IMR-90 (cell line): ENCODE data around the gene SCARF1. TPM values are rescaled to one million over a fixed set of nuclear protein-coding genes. Genes with fewer than 3 reads are reported as not detected.

Experiments
- ATAC-seq: fragments of 200-7000 bp; cut with Tn5 transposase; 2 replicates; pipeline ENCODE4 v1.9.1; 2020; ENCODE audit warnings: low read depth, mild to moderate bottlenecking, moderate library complexity
- BruUV-seq: library from RNA; stranded (reverse); fragments of 400-500 nt; replicated peaks from 2 replicates; lab custom pipeline; 2021; lab: Mats Ljungman, UMichigan
- CTCF ChIA-PET: fragments of 300-600 bp; formaldehyde crosslinking; extraction: SDS; loops from one replicate; lab custom pipeline; 2021; ENCODE audit warnings: antibody characterized with exemption; lab: Yijun Ruan, JAX
- POLR2A ChIA-PET: fragments of 300-600 bp; sonication (Branson Sonifier 250); formaldehyde crosslinking; loops from one replicate; lab custom pipeline; 2022; ENCODE audit warnings: antibody characterized with exemption; ENCODE audit not compliant: unreplicated experiment; lab: Charles Lee
- DNase-seq: peaks from one replicate; pipeline ENCODE4 v3.0.0; 2013
- H2AFZ ChIP-seq: replicated peaks from 2 replicates; pipeline ENCODE3; 2013; ENCODE audit warnings: low read length, mild to moderate bottlenecking; ENCODE audit not compliant: poor library complexity
- H2AK5ac ChIP-seq: 2 replicates; pipeline ENCODE4 v1.6.1; 2013; ENCODE audit warnings: low read depth, low read length, inconsistent platforms
- H2AK9ac ChIP-seq: replicated peaks from 2 replicates; pipeline ENCODE3; 2013; ENCODE audit warnings: mild to moderate bottlenecking, low read depth, low read length, moderate library complexity; ENCODE audit not compliant: poor library complexity
- H2BK120ac ChIP-seq: 2 replicates; pipeline ENCODE4 v1.6.1; 2013; ENCODE audit warnings: low read depth, low read length, inconsistent platforms
- H2BK15ac ChIP-seq: 3 replicates; pipeline ENCODE4 v1.6.1; 2013; ENCODE audit warnings: low read depth, low read length, inconsistent platforms
- H2BK20ac ChIP-seq: 2 replicates; pipeline ENCODE4 v1.6.1; 2013; ENCODE audit warnings: low read depth, mild to moderate bottlenecking, inconsistent platforms, low read length, moderate library complexity
- H2BK5ac ChIP-seq: 2 replicates; pipeline ENCODE4 v1.6.1; 2013; ENCODE audit warnings: mild to moderate bottlenecking, low read depth, low read length, inconsistent platforms; ENCODE audit not compliant: poor library complexity, severe bottlenecking
- H3K14ac ChIP-seq: replicated peaks from 2 replicates; pipeline ENCODE4 v1.6.1; 2013; ENCODE audit warnings: low read depth, low read length, inconsistent platforms
- H3K18ac ChIP-seq: 2 replicates; pipeline ENCODE4 v1.6.1; 2013; ENCODE audit warnings: low read depth, low read length, control low read depth
- H3K23ac ChIP-seq: 2 replicates; pipeline ENCODE4 v1.6.1; 2013; ENCODE audit warnings: low read depth, low read length, inconsistent platforms
- H3K27ac ChIP-seq: 2 replicates; pipeline ENCODE4 v1.5.1; 2013; ENCODE audit warnings: mild to moderate bottlenecking, control low read depth, low read length; ENCODE audit not compliant: insufficient read depth
- H3K27me3 ChIP-seq: 2 replicates; pipeline ENCODE4 v1.6.1; 2013; ENCODE audit warnings: low read length; ENCODE audit not compliant: control insufficient read depth, insufficient read depth
- H3K36me3 ChIP-seq: 2 replicates; pipeline ENCODE4 v1.6.1; 2013; ENCODE audit warnings: low read length, mixed read lengths; ENCODE audit not compliant: control insufficient read depth, insufficient read depth
- H3K4ac ChIP-seq: 2 replicates; pipeline ENCODE4 v1.6.1; 2013; ENCODE audit warnings: low read depth, low read length, inconsistent platforms
- H3K4me1 ChIP-seq: 2 replicates; pipeline ENCODE4 v1.6.1; 2013; ENCODE audit warnings: low read length, mixed read lengths; ENCODE audit not compliant: control insufficient read depth, insufficient read depth
- H3K4me2 ChIP-seq: 2 replicates; pipeline ENCODE4 v1.6.1; 2013; ENCODE audit warnings: low read depth, mild to moderate bottlenecking, control low read depth, low read length, moderate library complexity
- H3K4me3 ChIP-seq: 2 replicates; pipeline ENCODE4 v1.5.1; 2013; ENCODE audit warnings: low read depth, mild to moderate bottlenecking, control low read depth, low read length, moderate library complexity; ENCODE audit not compliant: insufficient read depth
- H3K56ac ChIP-seq: 2 replicates; pipeline ENCODE4 v1.6.1; 2013; ENCODE audit warnings: low read length, inconsistent platforms; ENCODE audit not compliant: insufficient read depth; ENCODE audit errors: extremely low read depth
- H3K79me1 ChIP-seq, 2 experiments: 2 replicates each; pipeline ENCODE4 v1.6.1; 2013; ENCODE audit warnings: low read length in 2 of 2, inconsistent platforms in 1 of 2, low read depth in 1 of 2
- H3K9ac ChIP-seq: 2 replicates; pipeline ENCODE4 v1.6.1; 2013; ENCODE audit warnings: low read depth, low read length, control low read depth
- H3K9me1 ChIP-seq: 2 replicates; pipeline ENCODE4 v1.6.1; 2013; ENCODE audit warnings: low read length, inconsistent platforms; ENCODE audit not compliant: insufficient read depth
- H3K9me3 ChIP-seq: 2 replicates; pipeline ENCODE4 v1.6.1; 2013; ENCODE audit warnings: low read length; ENCODE audit not compliant: control insufficient read depth, insufficient read depth
- H4K20me1 ChIP-seq: 2 replicates; pipeline ENCODE4 v1.6.1; 2013; ENCODE audit warnings: low read length, inconsistent platforms; ENCODE audit not compliant: insufficient read depth
- H4K5ac ChIP-seq: 2 replicates; pipeline ENCODE4 v1.6.1; 2013; ENCODE audit warnings: mild to moderate bottlenecking, low read depth, low read length, control low read depth
- H4K8ac ChIP-seq, 2 experiments: 2 replicates each; pipeline ENCODE4 v1.6.1; 2013; ENCODE audit warnings: low read depth in 2 of 2, low read length in 2 of 2, control low read depth in 1 of 2, inconsistent platforms in 1 of 2
- H4K91ac ChIP-seq: 2 replicates; pipeline ENCODE4 v1.6.1; 2013; ENCODE audit warnings: low read depth, low read length, inconsistent platforms; ENCODE audit not compliant: insufficient read depth
- BHLHE40 ChIP-seq: fragments of 150-350 bp; IDR thresholded peaks from 2 replicates; pipeline ENCODE4 v1.6.1; 2016; ENCODE audit warnings: mild to moderate bottlenecking, low read depth, low read length
- CEBPB ChIP-seq: IDR thresholded peaks from 2 replicates; pipeline ENCODE4 v1.6.1; 2012; ENCODE audit warnings: low read depth, low read length, improper control_type of control experiment
- CTCF ChIP-seq: conservative IDR thresholded peaks from 2 replicates; pipeline ENCODE4 v1.5.1; 2012; ENCODE audit warnings: mild to moderate bottlenecking, low read depth, low read length, improper control_type of control experiment
- ELK1 ChIP-seq: fragments of 150-350 bp; IDR thresholded peaks from 2 replicates; pipeline ENCODE4 v1.6.1; 2016; ENCODE audit warnings: low read depth, mild to moderate bottlenecking, low read length, moderate library complexity, borderline replicate concordance
- FOS ChIP-seq: fragments of 150-350 bp; IDR thresholded peaks from 2 replicates; pipeline ENCODE4 v1.6.1; 2016; ENCODE audit warnings: low read depth, low read length
- MAFK ChIP-seq: IDR thresholded peaks from 2 replicates; pipeline ENCODE4 v1.6.1; 2012; ENCODE audit warnings: low read depth, low read length, improper control_type of control experiment
- MAZ ChIP-seq: IDR thresholded peaks from 2 replicates; pipeline ENCODE4 v1.6.1; 2012; ENCODE audit warnings: low read depth, mild to moderate bottlenecking, low read length, improper control_type of control experiment, moderate library complexity, borderline replicate concordance
- NFE2L2 ChIP-seq: fragments of 150-350 bp; IDR thresholded peaks from 2 replicates; pipeline ENCODE4 v1.6.1; 2016; ENCODE audit warnings: low read depth, mild to moderate bottlenecking, low read length
- POLR2A ChIP-seq: IDR thresholded peaks from 2 replicates; pipeline ENCODE4 v1.6.1; 2012; ENCODE audit warnings: mild to moderate bottlenecking, low read depth, low read length
- RAD21 ChIP-seq: IDR thresholded peaks from 2 replicates; pipeline ENCODE4 v1.6.1; 2012; ENCODE audit warnings: low read length, improper control_type of control experiment
- RCOR1 ChIP-seq: IDR thresholded peaks from 2 replicates; pipeline ENCODE4 v1.6.1; 2012; ENCODE audit warnings: mild to moderate bottlenecking, low read length, improper control_type of control experiment; ENCODE audit not compliant: insufficient replicate concordance
- RFX5 ChIP-seq: IDR thresholded peaks from 2 replicates; pipeline ENCODE4 v1.8.0; 2012; ENCODE audit warnings: low read depth, mild to moderate bottlenecking, low read length, moderate library complexity
- USF2 ChIP-seq: fragments of 150-350 bp; IDR thresholded peaks from 2 replicates; pipeline ENCODE4 v1.6.1; 2017; ENCODE audit warnings: mild to moderate bottlenecking, antibody characterized with exemption, low read length, low read depth
- WGBS, 2 experiments: methylation state at CpG; one replicate each; pipeline versions ENCODE4 v1.1.5 to v1.1.7; 2013; ENCODE audit warnings: missing lambda C conversion rate in 2 of 2; ENCODE audit not compliant: insufficient read length in 1 of 2; ENCODE audit errors: extremely low coverage in 2 of 2; 5-methylcytosine and 5-hydroxymethylcytosine counted together
- dilution Hi-C: fragments of 300-500 bp; cut with HindIII; formaldehyde crosslinking; loops from one replicate; pipeline ENCODE4 v1.14.3; 2018; ENCODE audit warnings: low sequenced_read_pairs; ENCODE audit not compliant: unreplicated experiment
- in situ Hi-C: fragments of 300-500 bp; cut with MboI; formaldehyde crosslinking; loops from 3 replicates; pipeline ENCODE4 v1.14.3; 2019; ENCODE audit warnings: low sequenced_read_pairs, inconsistent platforms, mixed read lengths
- intact Hi-C: fragments of 100-400 bp; cut with micrococcal nuclease; formaldehyde crosslinking; loops from 2 replicates; pipeline ENCODE4 v1.10.0; 2022
- polyA plus RNA-seq, 3 experiments: library from polyadenylated mRNA; depleted of rRNA; stranded (reverse); fragments of >200 nt; gene quantifications; 2 replicates each; pipeline ENCODE4 v1.2.3, GENCODE V29; 2012; ENCODE audit warnings: low replicate concordance in 1 of 3
- total RNA-seq: library from RNA; depleted of rRNA; stranded (reverse); fragments of >200 nt; gene quantifications from 2 replicates; pipeline ENCODE4 v1.2.3, GENCODE V29; 2012

The SCARF1 gene
- total and polyA plus RNA-seq, 2 of the 4 experiments (the other 2 are of a cell fraction), result 0.18 to 0.43 TPM

- Histone ChIP-seq H2AK5ac (no peak overlapping the region), H2BK120ac (no peak overlapping the region), H2BK20ac (no peak overlapping the region), H4K91ac (no peak overlapping the region), H4K5ac (no peak overlapping the region), H2AK9ac (no peak overlapping the region), H3K79me1 (no peaks in the 10 kb centered on the region), H3K23ac (no peak overlapping the region), H4K20me1 (no peaks in the 10 kb centered on the region; the same call in 1 of the 2 replicates), H2BK15ac (no peak overlapping the region), H3K4me3 (no peak overlapping the region), H4K8ac (no peak overlapping the region), H3K27me3 (no peaks in the 10 kb centered on the region), H3K14ac (no peak overlapping the region), H2BK5ac (no peak overlapping the region), H3K9ac (no peak overlapping the region), H3K9me1 (no peaks in the 10 kb centered on the region), H3K56ac (no peak overlapping the region), H3K27ac (no peak overlapping the region), H3K18ac (no peak overlapping the region), H3K36me3 (no peaks in the 10 kb centered on the region), H3K9me3 (peaks cover 8% of the 10 kb centered on the region; the same call in 1 of the 2 replicates), H3K4me2 (no peak overlapping the region), H3K4me1 (no peaks in the 10 kb centered on the region), H3K4ac (no peak overlapping the region), H2AFZ (no peak overlapping the region)
- BruUV-seq, result no TSS peak
- intact Hi-C loops (no loop called here), in situ Hi-C loops (no loop called here), dilution Hi-C loops (no loop called here)
- POLR2A ChIA-PET, result no interaction called here
- 92% methylated on average over 5 of the region's 14 CpGs; no CpG with 5 or more reads in 1 of the 2 experiments for WGBS, 2 experiments
- CTCF ChIA-PET, result interaction anchor here (0.6 kb wide), 1 partner anchor 18 kb away, joined by 3 read pairs; no protein-coding TSS in a partner anchor
- TF ChIP-seq NFE2L2 (no peak), MAZ (no peak), ELK1 (no peak), CEBPB (no peak), POLR2A (no peak), RCOR1 (no peak), USF2 (no peak), MAFK (no peak), FOS (no peak), BHLHE40 (no peak), RAD21 (no peak), CTCF (no peak), RFX5 (no peak)
- no peak for ATAC-seq
- DNase-seq, result no peak
Measured at GRCh38 chr17:1597861-1598342, 47.6 kb downstream of the SCARF1 start.
